Stimulated activated CD8-positive, alpha-beta memory T cell treated with anti-CD3 and anti-CD28 coated beads, Interleukin-4, amount 100 ng/mL, for 48 hours (primary cell): Measurements from ENCODE around the gene HEPH.
"Not testable (repeated sequence)": the region's sequence is repeated elsewhere in the genome, so short reads cannot be mapped to it uniquely, and the experiment has no call there.

Experiments
- DNase-seq: peaks from one replicate; pipeline ENCODE4 v3.0.0-alpha.2; 2020

The HEPH gene

DNA sequence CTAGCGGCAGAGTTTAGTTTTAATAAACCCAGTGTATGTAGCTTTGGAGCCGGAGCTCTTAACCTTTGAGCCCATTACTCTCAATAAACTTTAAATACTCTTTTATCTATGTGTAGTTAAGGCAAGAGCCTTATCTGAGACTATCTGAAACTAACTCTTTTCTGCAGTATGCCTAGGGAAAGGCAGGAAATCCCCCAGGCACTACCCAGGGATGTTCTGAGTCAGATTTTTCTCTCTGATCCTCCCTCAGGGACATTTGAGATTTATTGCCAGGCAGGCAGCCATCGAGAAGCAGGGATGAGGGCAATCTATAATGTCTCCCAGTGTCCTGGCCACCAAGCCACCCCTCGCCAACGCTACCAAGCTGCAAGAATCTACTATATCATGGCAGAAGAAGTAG lies 39.1 kb downstream of the HEPH start:
- DNase-seq = no peak

DNA sequence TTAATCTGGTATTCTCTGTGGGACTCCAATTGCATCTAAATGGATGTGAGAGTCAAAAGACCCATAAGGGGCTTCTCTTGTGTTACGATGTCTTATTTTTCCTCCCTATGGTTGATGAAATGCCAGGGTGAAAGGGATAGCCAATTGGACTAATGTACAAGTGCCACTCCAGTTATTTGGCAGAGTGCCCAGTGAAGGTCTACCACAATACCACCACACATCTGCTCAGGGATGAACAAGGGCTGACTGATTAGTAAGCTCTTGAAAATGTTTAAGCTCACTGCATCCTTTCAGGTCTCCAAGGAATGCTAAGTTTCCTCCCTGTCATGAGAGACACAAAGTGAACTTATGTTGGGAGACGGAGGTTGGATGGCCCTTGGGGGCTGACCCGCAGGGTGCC lies 57.8 kb downstream of the HEPH start:
- no peak for DNase-seq

DNA sequence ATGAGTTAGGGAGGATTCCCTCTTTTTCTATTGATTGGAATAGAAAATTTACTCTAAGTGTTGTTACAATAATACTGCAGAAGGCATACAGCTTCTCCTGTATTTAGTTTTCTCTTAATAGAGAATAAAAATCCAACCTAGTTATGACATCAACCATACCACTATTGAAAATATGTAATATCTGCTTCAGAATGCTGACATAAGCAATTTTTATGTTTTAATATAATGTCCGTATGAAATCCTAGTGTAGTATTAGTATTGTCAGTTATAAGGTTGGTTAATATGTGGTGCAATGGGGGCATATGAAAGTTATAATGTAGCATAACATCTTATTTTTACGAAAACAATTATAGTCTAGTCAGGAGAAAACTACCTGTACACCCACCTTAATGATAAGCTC lies 68.2 kb downstream of the HEPH start:
- DNase-seq = no peak

DNA sequence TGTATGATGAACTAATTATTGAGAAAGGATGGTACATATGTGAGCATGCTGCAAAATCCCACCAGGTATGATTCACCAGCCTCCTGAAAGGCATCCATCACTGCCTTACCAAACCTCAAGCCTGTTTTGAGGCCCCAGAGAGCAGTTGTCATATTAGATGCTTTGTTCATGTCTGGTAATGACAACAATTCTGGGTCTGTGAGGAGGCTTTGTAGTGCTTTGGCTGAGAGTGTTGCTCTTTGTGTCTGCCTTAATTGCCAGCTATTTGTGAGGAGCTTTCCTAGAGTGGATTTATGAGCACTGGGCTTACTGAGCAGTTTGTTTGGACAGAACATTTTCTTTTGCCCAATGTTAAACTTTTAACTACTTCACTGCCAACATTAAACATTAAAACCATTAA lies 69.2 kb downstream of the HEPH start:
- no peak for DNase-seq

DNA sequence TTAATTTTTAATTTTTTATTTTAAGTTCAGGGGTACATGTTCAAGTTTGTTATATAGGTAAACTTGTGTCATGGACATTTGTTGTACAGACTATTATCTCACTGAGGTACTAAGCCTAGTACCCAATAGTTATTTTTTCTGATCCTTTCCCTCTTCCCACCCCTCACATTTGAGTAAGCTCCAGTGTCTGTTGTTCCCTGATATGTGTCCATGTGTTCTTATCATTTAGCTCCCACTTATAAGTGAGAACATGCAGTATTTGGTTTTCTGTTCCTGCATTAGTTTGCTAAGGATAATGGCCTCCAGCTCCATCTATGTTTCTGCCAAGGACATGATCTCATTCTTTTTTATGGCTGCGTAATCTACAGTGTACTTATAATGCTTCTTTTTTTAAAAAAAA lies 69.9 kb downstream of the HEPH start:
- DNase-seq = not testable (repeated sequence)

DNA sequence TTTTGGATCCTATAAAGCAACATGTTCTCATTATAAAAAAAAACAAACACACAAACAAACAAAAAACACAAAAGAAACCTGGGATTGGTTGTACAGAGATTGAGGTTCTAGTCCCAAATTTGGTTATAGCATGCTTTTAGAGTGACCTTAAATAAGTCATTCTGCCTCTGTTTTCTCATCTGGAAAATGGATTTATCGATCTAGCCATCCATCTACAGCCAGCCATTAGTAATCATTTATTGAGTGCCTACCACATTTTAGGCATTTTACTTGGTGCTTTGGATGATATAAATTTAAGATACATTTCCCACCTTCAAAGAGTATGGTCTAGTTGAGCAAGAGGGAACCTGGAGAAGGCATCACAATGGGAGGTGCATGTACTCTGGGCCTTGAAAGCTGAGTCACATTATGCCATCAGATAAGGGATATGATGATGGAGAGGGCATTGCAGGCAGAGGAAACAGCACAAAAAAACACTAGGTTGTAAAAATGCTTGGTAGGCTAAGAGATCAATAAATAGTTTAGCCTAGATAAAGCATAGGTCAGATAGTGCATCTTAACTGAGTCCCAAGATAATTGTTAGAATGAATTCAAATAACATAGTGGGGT lies 91.4 kb downstream of the HEPH start:
- no peak for DNase-seq

DNA sequence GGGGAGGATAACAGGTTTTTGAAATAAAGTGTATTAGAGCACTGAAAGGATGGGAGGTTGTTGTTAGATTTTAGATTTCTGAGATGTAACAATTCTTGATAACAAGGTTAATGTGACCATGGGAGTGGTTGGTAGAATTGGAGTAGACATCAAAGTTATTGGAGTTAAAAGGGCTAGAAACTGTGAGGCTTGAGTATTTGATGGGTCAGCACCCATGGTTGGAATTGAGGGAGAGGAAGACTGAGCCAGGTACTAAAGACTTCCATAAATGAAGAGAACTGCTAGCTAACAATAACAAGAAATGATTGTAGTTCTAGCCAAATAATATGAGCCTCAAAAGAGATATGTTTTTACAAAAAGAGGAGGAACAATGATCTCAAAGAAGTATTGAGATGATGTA lies 98.8 kb downstream of the HEPH start:
- DNase-seq = no peak
